IMR-90 (cell line): ENCODE results near the gene PTBP2. TPM values are rescaled to one million over a fixed set of nuclear protein-coding genes. Genes with fewer than 3 reads are reported as not detected.

Experiments used
- ATAC-seq: fragments of 200-7000 bp; cut with Tn5 transposase; 2 replicates; pipeline ENCODE4 v1.9.1; 2020; ENCODE audit warnings: low read depth, mild to moderate bottlenecking, moderate library complexity
- BruUV-seq: library from RNA; stranded (reverse); fragments of 400-500 nt; replicated peaks from 2 replicates; lab custom pipeline; 2021; lab: Mats Ljungman, UMichigan
- CTCF ChIA-PET: fragments of 300-600 bp; formaldehyde crosslinking; extraction: SDS; loops from one replicate; lab custom pipeline; 2021; ENCODE audit warnings: antibody characterized with exemption; lab: Yijun Ruan, JAX
- POLR2A ChIA-PET: fragments of 300-600 bp; sonication (Branson Sonifier 250); formaldehyde crosslinking; loops from one replicate; lab custom pipeline; 2022; ENCODE audit warnings: antibody characterized with exemption; ENCODE audit not compliant: unreplicated experiment; lab: Charles Lee
- DNase-seq: peaks from one replicate; pipeline ENCODE4 v3.0.0; 2013
- H2AFZ ChIP-seq: replicated peaks from 2 replicates; pipeline ENCODE3; 2013; ENCODE audit warnings: low read length, mild to moderate bottlenecking; ENCODE audit not compliant: poor library complexity
- H2AK5ac ChIP-seq: 2 replicates; pipeline ENCODE4 v1.6.1; 2013; ENCODE audit warnings: low read depth, low read length, inconsistent platforms
- H2AK9ac ChIP-seq: replicated peaks from 2 replicates; pipeline ENCODE3; 2013; ENCODE audit warnings: mild to moderate bottlenecking, low read depth, low read length, moderate library complexity; ENCODE audit not compliant: poor library complexity
- H2BK120ac ChIP-seq: 2 replicates; pipeline ENCODE4 v1.6.1; 2013; ENCODE audit warnings: low read depth, low read length, inconsistent platforms
- H2BK15ac ChIP-seq: 3 replicates; pipeline ENCODE4 v1.6.1; 2013; ENCODE audit warnings: low read depth, low read length, inconsistent platforms
- H2BK20ac ChIP-seq: 2 replicates; pipeline ENCODE4 v1.6.1; 2013; ENCODE audit warnings: low read depth, mild to moderate bottlenecking, inconsistent platforms, low read length, moderate library complexity
- H2BK5ac ChIP-seq: 2 replicates; pipeline ENCODE4 v1.6.1; 2013; ENCODE audit warnings: mild to moderate bottlenecking, low read depth, low read length, inconsistent platforms; ENCODE audit not compliant: poor library complexity, severe bottlenecking
- H3K14ac ChIP-seq: replicated peaks from 2 replicates; pipeline ENCODE4 v1.6.1; 2013; ENCODE audit warnings: low read depth, low read length, inconsistent platforms
- H3K18ac ChIP-seq: 2 replicates; pipeline ENCODE4 v1.6.1; 2013; ENCODE audit warnings: low read depth, low read length, control low read depth
- H3K23ac ChIP-seq: 2 replicates; pipeline ENCODE4 v1.6.1; 2013; ENCODE audit warnings: low read depth, low read length, inconsistent platforms
- H3K27ac ChIP-seq: 2 replicates; pipeline ENCODE4 v1.5.1; 2013; ENCODE audit warnings: mild to moderate bottlenecking, control low read depth, low read length; ENCODE audit not compliant: insufficient read depth
- H3K27me3 ChIP-seq: 2 replicates; pipeline ENCODE4 v1.6.1; 2013; ENCODE audit warnings: low read length; ENCODE audit not compliant: control insufficient read depth, insufficient read depth
- H3K36me3 ChIP-seq: 2 replicates; pipeline ENCODE4 v1.6.1; 2013; ENCODE audit warnings: low read length, mixed read lengths; ENCODE audit not compliant: control insufficient read depth, insufficient read depth
- H3K4ac ChIP-seq: 2 replicates; pipeline ENCODE4 v1.6.1; 2013; ENCODE audit warnings: low read depth, low read length, inconsistent platforms
- H3K4me1 ChIP-seq: 2 replicates; pipeline ENCODE4 v1.6.1; 2013; ENCODE audit warnings: low read length, mixed read lengths; ENCODE audit not compliant: control insufficient read depth, insufficient read depth
- H3K4me2 ChIP-seq: 2 replicates; pipeline ENCODE4 v1.6.1; 2013; ENCODE audit warnings: low read depth, mild to moderate bottlenecking, control low read depth, low read length, moderate library complexity
- H3K4me3 ChIP-seq: 2 replicates; pipeline ENCODE4 v1.5.1; 2013; ENCODE audit warnings: low read depth, mild to moderate bottlenecking, control low read depth, low read length, moderate library complexity; ENCODE audit not compliant: insufficient read depth
- H3K56ac ChIP-seq: 2 replicates; pipeline ENCODE4 v1.6.1; 2013; ENCODE audit warnings: low read length, inconsistent platforms; ENCODE audit not compliant: insufficient read depth; ENCODE audit errors: extremely low read depth
- H3K79me1 ChIP-seq, 2 experiments: 2 replicates each; pipeline ENCODE4 v1.6.1; 2013; ENCODE audit warnings: low read length in 2 of 2, inconsistent platforms in 1 of 2, low read depth in 1 of 2
- H3K9ac ChIP-seq: 2 replicates; pipeline ENCODE4 v1.6.1; 2013; ENCODE audit warnings: low read depth, low read length, control low read depth
- H3K9me1 ChIP-seq: 2 replicates; pipeline ENCODE4 v1.6.1; 2013; ENCODE audit warnings: low read length, inconsistent platforms; ENCODE audit not compliant: insufficient read depth
- H3K9me3 ChIP-seq: 2 replicates; pipeline ENCODE4 v1.6.1; 2013; ENCODE audit warnings: low read length; ENCODE audit not compliant: control insufficient read depth, insufficient read depth
- H4K20me1 ChIP-seq: 2 replicates; pipeline ENCODE4 v1.6.1; 2013; ENCODE audit warnings: low read length, inconsistent platforms; ENCODE audit not compliant: insufficient read depth
- H4K5ac ChIP-seq: 2 replicates; pipeline ENCODE4 v1.6.1; 2013; ENCODE audit warnings: mild to moderate bottlenecking, low read depth, low read length, control low read depth
- H4K8ac ChIP-seq, 2 experiments: 2 replicates each; pipeline ENCODE4 v1.6.1; 2013; ENCODE audit warnings: low read depth in 2 of 2, low read length in 2 of 2, control low read depth in 1 of 2, inconsistent platforms in 1 of 2
- H4K91ac ChIP-seq: 2 replicates; pipeline ENCODE4 v1.6.1; 2013; ENCODE audit warnings: low read depth, low read length, inconsistent platforms; ENCODE audit not compliant: insufficient read depth
- BHLHE40 ChIP-seq: fragments of 150-350 bp; IDR thresholded peaks from 2 replicates; pipeline ENCODE4 v1.6.1; 2016; ENCODE audit warnings: mild to moderate bottlenecking, low read depth, low read length
- CEBPB ChIP-seq: IDR thresholded peaks from 2 replicates; pipeline ENCODE4 v1.6.1; 2012; ENCODE audit warnings: low read depth, low read length, improper control_type of control experiment
- CHD1 ChIP-seq: IDR thresholded peaks from 2 replicates; pipeline ENCODE4 v1.6.1; 2012; ENCODE audit warnings: low read depth, low read length, improper control_type of control experiment
- CTCF ChIP-seq: conservative IDR thresholded peaks from 2 replicates; pipeline ENCODE4 v1.5.1; 2012; ENCODE audit warnings: mild to moderate bottlenecking, low read depth, low read length, improper control_type of control experiment
- ELK1 ChIP-seq: fragments of 150-350 bp; IDR thresholded peaks from 2 replicates; pipeline ENCODE4 v1.6.1; 2016; ENCODE audit warnings: low read depth, mild to moderate bottlenecking, low read length, moderate library complexity, borderline replicate concordance
- FOS ChIP-seq: fragments of 150-350 bp; IDR thresholded peaks from 2 replicates; pipeline ENCODE4 v1.6.1; 2016; ENCODE audit warnings: low read depth, low read length
- MAFK ChIP-seq: IDR thresholded peaks from 2 replicates; pipeline ENCODE4 v1.6.1; 2012; ENCODE audit warnings: low read depth, low read length, improper control_type of control experiment
- MAZ ChIP-seq: IDR thresholded peaks from 2 replicates; pipeline ENCODE4 v1.6.1; 2012; ENCODE audit warnings: low read depth, mild to moderate bottlenecking, low read length, improper control_type of control experiment, moderate library complexity, borderline replicate concordance
- MXI1 ChIP-seq: IDR thresholded peaks from 2 replicates; pipeline ENCODE4 v1.6.1; 2012; ENCODE audit warnings: low read depth, mild to moderate bottlenecking, low read length, moderate library complexity, borderline replicate concordance
- NFE2L2 ChIP-seq: fragments of 150-350 bp; IDR thresholded peaks from 2 replicates; pipeline ENCODE4 v1.6.1; 2016; ENCODE audit warnings: low read depth, mild to moderate bottlenecking, low read length
- POLR2A ChIP-seq: IDR thresholded peaks from 2 replicates; pipeline ENCODE4 v1.6.1; 2012; ENCODE audit warnings: mild to moderate bottlenecking, low read depth, low read length
- RAD21 ChIP-seq: IDR thresholded peaks from 2 replicates; pipeline ENCODE4 v1.6.1; 2012; ENCODE audit warnings: low read length, improper control_type of control experiment
- RCOR1 ChIP-seq: IDR thresholded peaks from 2 replicates; pipeline ENCODE4 v1.6.1; 2012; ENCODE audit warnings: mild to moderate bottlenecking, low read length, improper control_type of control experiment; ENCODE audit not compliant: insufficient replicate concordance
- RFX5 ChIP-seq: IDR thresholded peaks from 2 replicates; pipeline ENCODE4 v1.8.0; 2012; ENCODE audit warnings: low read depth, mild to moderate bottlenecking, low read length, moderate library complexity
- SMC3 ChIP-seq: fragments of 150-350 bp; IDR thresholded peaks from 2 replicates; pipeline ENCODE4 v1.6.1; 2016; ENCODE audit warnings: low read depth, mild to moderate bottlenecking, antibody characterized with exemption, low read length, moderate library complexity
- USF2 ChIP-seq: fragments of 150-350 bp; IDR thresholded peaks from 2 replicates; pipeline ENCODE4 v1.6.1; 2017; ENCODE audit warnings: mild to moderate bottlenecking, antibody characterized with exemption, low read length, low read depth
- WGBS, 2 experiments: methylation state at CpG; one replicate each; pipeline versions ENCODE4 v1.1.5 to v1.1.7; 2013; ENCODE audit warnings: missing lambda C conversion rate in 2 of 2; ENCODE audit not compliant: insufficient read length in 1 of 2; ENCODE audit errors: extremely low coverage in 2 of 2; 5-methylcytosine and 5-hydroxymethylcytosine counted together
- dilution Hi-C: fragments of 300-500 bp; cut with HindIII; formaldehyde crosslinking; loops from one replicate; pipeline ENCODE4 v1.14.3; 2018; ENCODE audit warnings: low sequenced_read_pairs; ENCODE audit not compliant: unreplicated experiment
- in situ Hi-C: fragments of 300-500 bp; cut with MboI; formaldehyde crosslinking; loops from 3 replicates; pipeline ENCODE4 v1.14.3; 2019; ENCODE audit warnings: low sequenced_read_pairs, inconsistent platforms, mixed read lengths
- intact Hi-C: fragments of 100-400 bp; cut with micrococcal nuclease; formaldehyde crosslinking; loops from 2 replicates; pipeline ENCODE4 v1.10.0; 2022
- polyA plus RNA-seq, 3 experiments: library from polyadenylated mRNA; depleted of rRNA; stranded (reverse); fragments of >200 nt; gene quantifications; 2 replicates each; pipeline ENCODE4 v1.2.3, GENCODE V29; 2012; ENCODE audit warnings: low replicate concordance in 1 of 3
- total RNA-seq: library from RNA; depleted of rRNA; stranded (reverse); fragments of >200 nt; gene quantifications from 2 replicates; pipeline ENCODE4 v1.2.3, GENCODE V29; 2012

The PTBP2 gene
- total and polyA plus RNA-seq, 2 of the 4 experiments (the other 2 are of a cell fraction): 9.7 to 37.8 TPM

- TF ChIP-seq CHD1 (no peak), MAZ (no peak), POLR2A (no peak), FOS (no peak), SMC3 (no peak), CTCF (no peak), RCOR1 (no peak), NFE2L2 (no peak), MXI1 (no peak), RAD21 (no peak), ELK1 (no peak), USF2 (no peak), MAFK (no peak), CEBPB (no peak), BHLHE40 (no peak), RFX5 (no peak)
- Histone ChIP-seq H3K4me1 (no peaks in the 10 kb centered on the region; the same call in 1 of the 2 replicates), H3K27ac (no peak overlapping the region), H3K56ac (no peak overlapping the region), H2BK20ac (no peak overlapping the region), H4K91ac (no peak overlapping the region), H3K36me3 (peaks cover 21% of the 10 kb centered on the region), H3K79me1 (peaks cover 5 to 23% of the 10 kb centered on the region in 2 experiments; a peak in 3 of 4 replicates), H2AK9ac (no peak overlapping the region), H3K14ac (no peak overlapping the region), H3K4me3 (no peak overlapping the region), H3K23ac (no peak overlapping the region), H4K5ac (no peak overlapping the region), H3K27me3 (no peaks in the 10 kb centered on the region), H2BK15ac (no peak overlapping the region), H3K4ac (no peak overlapping the region), H4K8ac (no peak overlapping the region), H2AK5ac (no peak overlapping the region), H2BK120ac (no peak overlapping the region), H4K20me1 (peaks cover 16% of the 10 kb centered on the region; the same call in 1 of the 2 replicates), H3K9ac (no peak overlapping the region), H3K9me3 (no peaks in the 10 kb centered on the region), H2BK5ac (no peak overlapping the region), H3K4me2 (no peak overlapping the region; the same call in 1 of the 2 replicates), H3K18ac (no peak overlapping the region), H3K9me1 (no peaks in the 10 kb centered on the region), H2AFZ (no peak overlapping the region)
- ATAC-seq: no peak
- in situ Hi-C loops: no loop called here
- no TSS peak for BruUV-seq
- ChIA-PET POLR2A (no interaction called here), CTCF (no interaction called here)
- no peak for DNase-seq
- intact Hi-C loops: loop anchor here (2.0 to 10.0 kb wide), 7 partner anchors 159 to 1328 kb away; no protein-coding TSS in a partner anchor
- dilution Hi-C loops: no loop called here
- 100% methylated on average over 1 of the region's 3 CpGs; no CpG with 5 or more reads in 1 of the 2 experiments for WGBS, 2 experiments
Measured at GRCh38 chr1:96723936-96724335, 2.4 kb downstream of the PTBP2 start.
